Endometrium (tissue), 2 donors: ENCODE data around the gene SLC44A5.

ENCODE experiments used
- FAIRE-seq: peaks from 2 replicates; lab custom pipeline; 2012; peaks lifted over from hg19 to GRCh38; lab: Jason Lieb, UNC
- donor health status: control.
- donor health status: control.

SLC44A5 gene

GRCh38 chr1:75174031-75174760, 436.7 kb downstream of the SLC44A5 start:
- no peak for FAIRE-seq

- no peak for FAIRE-seq
Observed at GRCh38 chr1:75172556-75172955, 438.4 kb downstream of the SLC44A5 start.

- no peak for FAIRE-seq
Observed at GRCh38 chr1:75171876-75172275, 439.0 kb downstream of the SLC44A5 start.

- FAIRE-seq: no peak
Observed at GRCh38 chr1:75170981-75171380, 439.9 kb downstream of the SLC44A5 start.

- FAIRE-seq: no peak
Observed at GRCh38 chr1:75170011-75170410, 440.9 kb downstream of the SLC44A5 start.

GRCh38 chr1:75166821-75167220, 444.1 kb downstream of the SLC44A5 start:
- FAIRE-seq: no peak

- no peak for FAIRE-seq
Observed at GRCh38 chr1:75165264-75165663, 445.6 kb downstream of the SLC44A5 start.

- FAIRE-seq: no peak
Observed at GRCh38 chr1:75159154-75159553, 451.8 kb downstream of the SLC44A5 start.
